Keratinocyte (primary cell): Measurements from ENCODE around the gene BEX4. TPM values are rescaled to one million over a fixed set of nuclear protein-coding genes. Genes with fewer than 3 reads are reported as not detected.

Experiments
- DNase-seq: peaks from one replicate; pipeline ENCODE4 v3.0.0-alpha.2; 2011; ENCODE audit warnings: low read depth, missing footprints, low spot score
- FAIRE-seq: peaks from 2 replicates; lab custom pipeline; 2011; peaks lifted over from hg19 to GRCh38; lab: Jason Lieb, UNC
- H2AFZ ChIP-seq: 2 replicates; pipeline ENCODE4 v1.6.0; 2012; ENCODE audit warnings: low read length, control low read depth, inconsistent platforms; ENCODE audit not compliant: control insufficient read depth
- H3K27ac ChIP-seq: 2 replicates; pipeline ENCODE4 v1.5.1; 2011; ENCODE audit warnings: low read length; ENCODE audit not compliant: control insufficient read depth, insufficient read depth
- H3K27me3 ChIP-seq: 3 replicates; pipeline ENCODE4 v1.6.0; 2011; ENCODE audit warnings: low read length; ENCODE audit not compliant: control insufficient read depth, insufficient read depth; ENCODE audit errors: extremely low read depth
- H3K36me3 ChIP-seq, 2 experiments: 2 replicates in 1 of 2; 3 replicates in 1 of 2; pipeline ENCODE4 v1.5.1; 2011; ENCODE audit warnings: low read length in 2 of 2, mild to moderate bottlenecking in 1 of 2; ENCODE audit not compliant: control insufficient read depth in 2 of 2, insufficient read depth in 2 of 2; ENCODE audit errors: extremely low read depth in 1 of 2
- H3K4me1 ChIP-seq: 3 replicates; pipeline ENCODE4 v1.5.1; 2011; ENCODE audit warnings: low read length; ENCODE audit not compliant: control insufficient read depth, insufficient read depth; ENCODE audit errors: extremely low read depth
- H3K4me2 ChIP-seq: 3 replicates; pipeline ENCODE4 v1.6.0; 2011; ENCODE audit warnings: low read depth, low read length; ENCODE audit not compliant: control insufficient read depth, insufficient read depth; ENCODE audit errors: extremely low read depth
- H3K4me3 ChIP-seq, 3 experiments: fragments of 200-600 bp in 1 of 3; sonication (generic) in 1 of 3; 2 replicates in 2 of 3; 3 replicates in 1 of 3; pipeline ENCODE4 v1.5.1; 2011 to 2016; ENCODE audit warnings: low read length in 3 of 3, mild to moderate bottlenecking in 3 of 3, control low read depth in 2 of 3, inconsistent platforms in 1 of 3, low read depth in 1 of 3, mixed read lengths in 1 of 3, mixed run types in 1 of 3, moderate library complexity in 1 of 3; ENCODE audit not compliant: control insufficient read depth in 2 of 3, insufficient read depth in 2 of 3; ENCODE audit errors: extremely low read depth in 1 of 3
- H3K79me2 ChIP-seq: 2 replicates; pipeline ENCODE4 v1.6.0; 2012; ENCODE audit warnings: low read length; ENCODE audit not compliant: control insufficient read depth, insufficient read depth
- H3K9ac ChIP-seq: 3 replicates; pipeline ENCODE4 v1.6.0; 2011; ENCODE audit warnings: low read length; ENCODE audit not compliant: control insufficient read depth, insufficient read depth; ENCODE audit errors: extremely low read depth
- H3K9me1 ChIP-seq: 3 replicates; pipeline ENCODE4 v1.6.0; 2011; ENCODE audit warnings: low read length; ENCODE audit not compliant: control insufficient read depth, insufficient read depth; ENCODE audit errors: extremely low read depth
- H3K9me3 ChIP-seq: 2 replicates; pipeline ENCODE4 v1.5.1; 2012; ENCODE audit warnings: low read depth, low read length; ENCODE audit not compliant: control insufficient read depth
- H4K20me1 ChIP-seq: 3 replicates; pipeline ENCODE4 v1.6.0; 2011; ENCODE audit warnings: low read length; ENCODE audit not compliant: control insufficient read depth, insufficient read depth; ENCODE audit errors: extremely low read depth
- EZH2 ChIP-seq: IDR thresholded peaks from one replicate; pipeline ENCODE4 v1.6.1; 2012; ENCODE audit warnings: inconsistent platforms, mild to moderate bottlenecking, low read length, moderate library complexity
- dilution Hi-C: fragments of 300-500 bp; cut with MboI; formaldehyde crosslinking; loops from one replicate; pipeline ENCODE4 v1.7.0; 2020; ENCODE audit warnings: low sequenced_read_pairs; ENCODE audit not compliant: extremely low pct_ligation_motif_present
- polyA plus RNA-seq, 5 experiments: library from polyadenylated mRNA; depleted of rRNA in 3 of 5; stranded (reverse) in 3 of 5; stranded (forward) in 1 of 5; unstranded in 1 of 5; fragments of >200 nt; gene quantifications; 1 replicate in 1 of 5; 2 replicates in 3 of 5; 3 replicates in 1 of 5; pipeline versions ENCODE4 v1.2.1 to v1.2.3, GENCODE V29; 2011 to 2012; ENCODE audit warnings: missing spikeins in 2 of 5, low read depth in 1 of 5, low replicate concordance in 1 of 5
- TF ChIP-seq, protein P1 (sequence below), 3 experiments: IDR thresholded peaks in 1 of 3; conservative IDR thresholded peaks in 1 of 3; optimal IDR thresholded peaks in 1 of 3; 2 replicates in 2 of 3; 3 replicates in 1 of 3; pipeline versions ENCODE3 to v1.5.1; 2011; ENCODE audit warnings: low read length in 3 of 3, mild to moderate bottlenecking in 3 of 3, moderate library complexity in 2 of 3, control low read depth in 1 of 3, inconsistent platforms in 1 of 3; ENCODE audit not compliant: insufficient read depth in 2 of 3; ENCODE audit errors: extremely low read depth in 1 of 3

The BEX4 gene
- polyA plus RNA-seq, 1 donor (not counting 4 experiments of a cell fraction or from before 2014, with no cell fraction given), result 20.0 TPM

DNA sequence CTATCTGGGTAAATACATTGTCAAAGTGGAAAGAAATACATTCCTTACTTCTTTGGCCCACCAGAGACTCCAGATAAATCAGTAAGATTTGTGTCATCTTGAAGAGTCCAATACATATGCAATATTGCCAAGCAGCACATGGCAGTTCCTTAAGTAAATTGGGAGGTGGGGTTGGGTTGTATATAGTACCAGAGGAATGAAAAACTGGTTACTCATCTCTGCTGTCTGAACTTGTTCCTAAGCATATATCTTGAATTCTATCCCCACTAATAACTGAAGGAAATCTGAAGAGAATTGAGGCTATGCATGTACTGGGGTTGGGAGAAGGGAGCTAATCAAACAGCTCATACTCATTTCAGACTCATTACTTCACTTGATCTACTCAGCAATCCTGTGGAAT is 25.2 kb downstream of the BEX4 start:
- FAIRE-seq, result peak; percentile 44

DNA sequence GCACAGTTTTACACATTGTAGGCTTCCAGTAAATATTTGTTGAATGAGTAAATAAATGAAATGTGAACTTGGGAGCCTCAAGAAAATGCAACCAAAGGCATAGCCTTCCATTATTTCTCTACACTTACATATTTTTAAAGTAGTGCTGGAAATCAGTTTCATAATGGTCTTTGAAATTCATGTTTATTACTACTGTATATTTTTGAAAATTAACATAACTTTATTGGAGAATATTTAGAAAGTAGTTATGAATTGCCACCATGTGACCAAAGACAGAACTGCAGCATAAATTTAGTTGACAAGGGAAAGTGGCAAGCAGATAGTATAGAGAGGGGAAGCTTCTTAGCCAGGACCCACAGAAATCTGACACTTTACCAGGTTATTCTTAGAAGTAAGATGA is 33.6 kb downstream of the BEX4 start:
- H3K79me2 ChIP-seq, result no peaks in the 10 kb centered on the region
- H3K9me1 ChIP-seq, result no peaks in the 10 kb centered on the region
- no peak overlapping the region for H2AFZ ChIP-seq
- DNase-seq (no peak), FAIRE-seq (no peak)
- H3K36me3 ChIP-seq, result no peaks in the 10 kb centered on the region
- no peak overlapping the region for H3K4me2 ChIP-seq
- H3K9ac ChIP-seq, result no peak overlapping the region
- no peaks in the 10 kb centered on the region for H3K27me3 ChIP-seq
- no peaks in the 10 kb centered on the region for H4K20me1 ChIP-seq
- peaks cover 15% of the 10 kb centered on the region for H3K4me1 ChIP-seq
- no peak for TF ChIP-seq EZH2
- TF ChIP-seq, protein P1, sequence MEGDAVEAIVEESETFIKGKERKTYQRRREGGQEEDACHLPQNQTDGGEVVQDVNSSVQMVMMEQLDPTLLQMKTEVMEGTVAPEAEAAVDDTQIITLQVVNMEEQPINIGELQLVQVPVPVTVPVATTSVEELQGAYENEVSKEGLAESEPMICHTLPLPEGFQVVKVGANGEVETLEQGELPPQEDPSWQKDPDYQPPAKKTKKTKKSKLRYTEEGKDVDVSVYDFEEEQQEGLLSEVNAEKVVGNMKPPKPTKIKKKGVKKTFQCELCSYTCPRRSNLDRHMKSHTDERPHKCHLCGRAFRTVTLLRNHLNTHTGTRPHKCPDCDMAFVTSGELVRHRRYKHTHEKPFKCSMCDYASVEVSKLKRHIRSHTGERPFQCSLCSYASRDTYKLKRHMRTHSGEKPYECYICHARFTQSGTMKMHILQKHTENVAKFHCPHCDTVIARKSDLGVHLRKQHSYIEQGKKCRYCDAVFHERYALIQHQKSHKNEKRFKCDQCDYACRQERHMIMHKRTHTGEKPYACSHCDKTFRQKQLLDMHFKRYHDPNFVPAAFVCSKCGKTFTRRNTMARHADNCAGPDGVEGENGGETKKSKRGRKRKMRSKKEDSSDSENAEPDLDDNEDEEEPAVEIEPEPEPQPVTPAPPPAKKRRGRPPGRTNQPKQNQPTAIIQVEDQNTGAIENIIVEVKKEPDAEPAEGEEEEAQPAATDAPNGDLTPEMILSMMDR (optimal IDR thresholded peaks at IDR 0.05 in 1 of 3, IDR thresholded peaks at IDR 0.05 in 1 of 3, conservative IDR thresholded peaks at IDR 0.05 in 1 of 3; ENCODE audit: extremely low read depth in 1 of 3, insufficient read depth in 2 of 3, low read length in 3 of 3), result peak in 2 of 3 experiments; percentile 13 to 28
- dilution Hi-C loops, result no loop called here
- H3K4me3 ChIP-seq, result no peak overlapping the region
- no peak overlapping the region for H3K27ac ChIP-seq
- no peaks in the 10 kb centered on the region for H3K9me3 ChIP-seq

More for the DNA sequence above, 25.2 kb downstream of the BEX4 start:
- Histone ChIP-seq H2AFZ (no peak overlapping the region), H3K27ac (no peak overlapping the region), H3K4me1 (no peaks in the 10 kb centered on the region), H3K27me3 (no peaks in the 10 kb centered on the region), H3K9me3 (no peaks in the 10 kb centered on the region), H3K79me2 (no peaks in the 10 kb centered on the region), H3K4me3 (no peak overlapping the region), H4K20me1 (no peaks in the 10 kb centered on the region), H3K4me2 (no peak overlapping the region), H3K9me1 (no peaks in the 10 kb centered on the region), H3K36me3 (no peaks in the 10 kb centered on the region), H3K9ac (no peak overlapping the region)
- dilution Hi-C loops, result no loop called here
- no peak for TF ChIP-seq EZH2
- TF ChIP-seq, protein P1 (optimal IDR thresholded peaks at IDR 0.05 in 1 of 3, IDR thresholded peaks at IDR 0.05 in 1 of 3, conservative IDR thresholded peaks at IDR 0.05 in 1 of 3; ENCODE audit: extremely low read depth in 1 of 3, insufficient read depth in 2 of 3, low read length in 3 of 3), result no peak
- no peak for DNase-seq
